DND-41 (cell line): ENCODE data around the gene OR3A2.
"Not testable (repeated sequence)": the region's sequence is repeated elsewhere in the genome, so short reads cannot be mapped to it uniquely, and the experiment has no call there.

ENCODE experiments used
- ATAC-seq: fragments of 200-7000 bp; cut with Tn5 transposase; 3 replicates; pipeline ENCODE4 v1.9.1; 2021; ENCODE audit warnings: low read depth; ENCODE audit not compliant: insufficient read depth
- DNase-seq: peaks from one replicate; pipeline ENCODE4 v3.0.0-alpha.2; 2020
- H2AFZ ChIP-seq: 2 replicates; pipeline ENCODE4 v1.6.0; 2012; ENCODE audit warnings: low read depth, low read length
- H3K27ac ChIP-seq: 2 replicates; pipeline ENCODE4 v1.5.1; 2012; ENCODE audit warnings: low read length, inconsistent platforms
- H3K27me3 ChIP-seq: fragments of 200-600 bp; sonication (generic); 2 replicates; pipeline ENCODE4 v1.6.0; 2012; ENCODE audit warnings: low read length, mild to moderate bottlenecking, inconsistent platforms; ENCODE audit not compliant: insufficient read depth, poor library complexity
- H3K36me3 ChIP-seq: 2 replicates; pipeline ENCODE4 v1.5.1; 2012; ENCODE audit warnings: low read length, inconsistent platforms; ENCODE audit not compliant: insufficient read depth
- H3K4me1 ChIP-seq: 2 replicates; pipeline ENCODE4 v1.5.1; 2012; ENCODE audit warnings: mild to moderate bottlenecking, low read length; ENCODE audit not compliant: insufficient read depth
- H3K4me2 ChIP-seq: 2 replicates; pipeline ENCODE4 v1.6.0; 2012; ENCODE audit warnings: mild to moderate bottlenecking, moderate library complexity, low read length, inconsistent platforms; ENCODE audit not compliant: insufficient read depth
- H3K4me3 ChIP-seq, 2 experiments: fragments of 200-600 bp in 1 of 2; shearing (Covaris generic) in 1 of 2; 2 replicates each; pipeline ENCODE4 v1.5.1; 2012 to 2016; ENCODE audit warnings: inconsistent platforms in 2 of 2, low read length in 2 of 2, mild to moderate bottlenecking in 2 of 2, low read depth in 1 of 2, moderate library complexity in 1 of 2
- H3K79me2 ChIP-seq: 2 replicates; pipeline ENCODE4 v1.6.0; 2012; ENCODE audit warnings: low read length, inconsistent platforms; ENCODE audit not compliant: insufficient read depth
- H3K9ac ChIP-seq: 2 replicates; pipeline ENCODE4 v1.6.0; 2012; ENCODE audit warnings: low read depth, mild to moderate bottlenecking, inconsistent platforms, low read length, moderate library complexity
- H3K9me3 ChIP-seq: 2 replicates; pipeline ENCODE4 v1.5.1; 2012; ENCODE audit warnings: low read length, moderate library complexity, mild to moderate bottlenecking, inconsistent platforms; ENCODE audit not compliant: insufficient read depth, severe bottlenecking
- H4K20me1 ChIP-seq: 2 replicates; pipeline ENCODE4 v1.6.0; 2012; ENCODE audit warnings: low read length; ENCODE audit not compliant: insufficient read depth
- CTCF ChIP-seq: IDR thresholded peaks from 2 replicates; pipeline ENCODE4 v1.5.1; 2012; ENCODE audit warnings: borderline replicate concordance, low read length, moderate library complexity, mild to moderate bottlenecking; ENCODE audit not compliant: poor library complexity, severe bottlenecking; ENCODE audit errors: extremely low read depth
- EZH2 ChIP-seq: IDR thresholded peaks from 3 replicates; pipeline ENCODE4 v1.6.1; 2012; ENCODE audit warnings: borderline replicate concordance, low read depth, mild to moderate bottlenecking, moderate library complexity, low read length, inconsistent platforms; ENCODE audit not compliant: severe bottlenecking

Gene OR3A2

GRCh38 chr17:3298260-3298659 lies 87.8 kb downstream of the OR3A2 start, which contains the start of gene OR3A1:
Gene OR3A1 (minus strand): TSS chr17:3298360. CDS start chr17:3292582, 5,778 bp downstream.
- Histone ChIP-seq H3K4me1 (no peaks in the 10 kb centered on the region), H3K79me2 (no peaks in the 10 kb centered on the region), H2AFZ (no peak within 1 kb of the TSS), H3K9me3 (no peaks in the 10 kb centered on the region), H3K36me3 (no peaks in the 10 kb centered on the region), H3K27me3 (peaks cover 6% of the 10 kb centered on the region), H3K27ac (no peak within 1 kb of the TSS), H3K9ac (no peak within 1 kb of the TSS), H4K20me1 (no peaks in the 10 kb centered on the region), H3K4me3 (no peak within 1 kb of the TSS), H3K4me2 (no peak within 1 kb of the TSS)
- DNase-seq (no peak), ATAC-seq (no peak)
- TF ChIP-seq CTCF (no peak), EZH2 (no peak)

- TF ChIP-seq CTCF (no peak), EZH2 (no peak)
- H3K4me2 ChIP-seq = no peak overlapping the region
- no peak overlapping the region for H3K4me3 ChIP-seq
- no peak overlapping the region for H3K9ac ChIP-seq
- H3K79me2 ChIP-seq = no peaks in the 10 kb centered on the region
- no peak for ATAC-seq
- no peaks in the 10 kb centered on the region for H3K36me3 ChIP-seq
- H2AFZ ChIP-seq = no peak overlapping the region
- H3K27me3 ChIP-seq = peaks cover 6% of the 10 kb centered on the region
- H4K20me1 ChIP-seq = no peaks in the 10 kb centered on the region
- no peak for DNase-seq
- H3K4me1 ChIP-seq = no peaks in the 10 kb centered on the region
- H3K27ac ChIP-seq = no peak overlapping the region
- no peaks in the 10 kb centered on the region for H3K9me3 ChIP-seq
These were observed 90.5 kb downstream of the OR3A2 start for GRCh38 chr17:3295632-3296031.

- not testable (repeated sequence) for H2AFZ ChIP-seq, H3K9me3 ChIP-seq, H3K79me2 ChIP-seq, H4K20me1 ChIP-seq, H3K27ac ChIP-seq, H3K27me3 ChIP-seq, H3K36me3 ChIP-seq, H3K9ac ChIP-seq, DNase-seq, H3K4me3 ChIP-seq, H3K4me2 ChIP-seq, ATAC-seq, H3K4me1 ChIP-seq
These were observed 92.6 kb downstream of the OR3A2 start for GRCh38 chr17:3293548-3293947.

GRCh38 chr17:3282901-3283300 lies 103.2 kb downstream of the OR3A2 start:
- H3K4me2 ChIP-seq = no peak overlapping the region
- H3K9me3 ChIP-seq = no peaks in the 10 kb centered on the region
- H2AFZ ChIP-seq = no peak overlapping the region
- no peaks in the 10 kb centered on the region for H4K20me1 ChIP-seq
- DNase-seq (no peak), ATAC-seq (no peak)
- no peaks in the 10 kb centered on the region for H3K36me3 ChIP-seq
- H3K79me2 ChIP-seq = no peaks in the 10 kb centered on the region
- H3K27ac ChIP-seq = no peak overlapping the region
- H3K27me3 ChIP-seq = no peaks in the 10 kb centered on the region
- no peak overlapping the region for H3K9ac ChIP-seq
- TF ChIP-seq CTCF (no peak), EZH2 (no peak)
- H3K4me1 ChIP-seq = no peaks in the 10 kb centered on the region
- H3K4me3 ChIP-seq = no peak overlapping the region
